ENCODE data around the gene ATP6AP2. TPM values are rescaled to one million over a fixed set of nuclear protein-coding genes. Genes with fewer than 3 reads are reported as not detected.

ATP6AP2 gene
- total RNA-seq, 4 donors from 2014 or later, result 92.6 to 141 (median 122) TPM

- no peak for TF ChIP-seq POLR2A (IDR thresholded peaks at IDR 0.05)
- TF ChIP-seq, protein P1, sequence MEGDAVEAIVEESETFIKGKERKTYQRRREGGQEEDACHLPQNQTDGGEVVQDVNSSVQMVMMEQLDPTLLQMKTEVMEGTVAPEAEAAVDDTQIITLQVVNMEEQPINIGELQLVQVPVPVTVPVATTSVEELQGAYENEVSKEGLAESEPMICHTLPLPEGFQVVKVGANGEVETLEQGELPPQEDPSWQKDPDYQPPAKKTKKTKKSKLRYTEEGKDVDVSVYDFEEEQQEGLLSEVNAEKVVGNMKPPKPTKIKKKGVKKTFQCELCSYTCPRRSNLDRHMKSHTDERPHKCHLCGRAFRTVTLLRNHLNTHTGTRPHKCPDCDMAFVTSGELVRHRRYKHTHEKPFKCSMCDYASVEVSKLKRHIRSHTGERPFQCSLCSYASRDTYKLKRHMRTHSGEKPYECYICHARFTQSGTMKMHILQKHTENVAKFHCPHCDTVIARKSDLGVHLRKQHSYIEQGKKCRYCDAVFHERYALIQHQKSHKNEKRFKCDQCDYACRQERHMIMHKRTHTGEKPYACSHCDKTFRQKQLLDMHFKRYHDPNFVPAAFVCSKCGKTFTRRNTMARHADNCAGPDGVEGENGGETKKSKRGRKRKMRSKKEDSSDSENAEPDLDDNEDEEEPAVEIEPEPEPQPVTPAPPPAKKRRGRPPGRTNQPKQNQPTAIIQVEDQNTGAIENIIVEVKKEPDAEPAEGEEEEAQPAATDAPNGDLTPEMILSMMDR (IDR thresholded peaks at IDR 0.05), result no peak
- no peak overlapping the region for H3K4me3 ChIP-seq (ENCODE audit: low read depth, poor library complexity, severe bottlenecking)
- 87 to 96% methylated on average over 28 to 32 of the region's 32 CpGs for WGBS, 2 donors
- intact Hi-C loops (cut with DNase I; ENCODE audit: low total_unique reads), result no loop called here
- DNase-seq (ENCODE audit: low spot score in 2 of 2), result no peak
Observed at GRCh38 chrX:40623665-40624064, 42.9 kb downstream of the ATP6AP2 start.

- no peak for TF ChIP-seq POLR2A (IDR thresholded peaks at IDR 0.05)
- TF ChIP-seq, protein P1 (IDR thresholded peaks at IDR 0.05), result no peak
- no peak for DNase-seq (ENCODE audit: low spot score in 2 of 2)
- intact Hi-C loops (cut with DNase I; ENCODE audit: low total_unique reads), result no loop called here
- 83 to 86% methylated on average over 4 of the region's 4 CpGs for WGBS, 2 donors
- H3K4me3 ChIP-seq (ENCODE audit: low read depth, poor library complexity, severe bottlenecking), result no peak overlapping the region
Observed at GRCh38 chrX:40625294-40625693, 44.5 kb downstream of the ATP6AP2 start.

- H3K4me3 ChIP-seq (ENCODE audit: low read depth, poor library complexity, severe bottlenecking), result no peak overlapping the region
- no peak for TF ChIP-seq POLR2A (IDR thresholded peaks at IDR 0.05)
- TF ChIP-seq, protein P1 (IDR thresholded peaks at IDR 0.05), result no peak
- no peak for DNase-seq (ENCODE audit: low spot score in 2 of 2)
- 88 to 94% methylated on average over 5 of the region's 5 CpGs for WGBS, 2 donors
- intact Hi-C loops (cut with DNase I; ENCODE audit: low total_unique reads), result no loop called here
Observed at GRCh38 chrX:40628506-40628905, 47.7 kb downstream of the ATP6AP2 start.

GRCh38 chrX:40632199-40632598, 51.4 kb downstream of the ATP6AP2 start:
- WGBS, 2 donors, result 84 to 89% methylated on average over 4 of the region's 4 CpGs
- intact Hi-C loops (cut with DNase I; ENCODE audit: low total_unique reads), result no loop called here
- H3K4me3 ChIP-seq (ENCODE audit: low read depth, poor library complexity, severe bottlenecking), result no peak overlapping the region
- no peak for TF ChIP-seq POLR2A (IDR thresholded peaks at IDR 0.05)
- TF ChIP-seq, protein P1 (IDR thresholded peaks at IDR 0.05), result no peak
- DNase-seq (ENCODE audit: low spot score in 2 of 2), result no peak

DNA sequence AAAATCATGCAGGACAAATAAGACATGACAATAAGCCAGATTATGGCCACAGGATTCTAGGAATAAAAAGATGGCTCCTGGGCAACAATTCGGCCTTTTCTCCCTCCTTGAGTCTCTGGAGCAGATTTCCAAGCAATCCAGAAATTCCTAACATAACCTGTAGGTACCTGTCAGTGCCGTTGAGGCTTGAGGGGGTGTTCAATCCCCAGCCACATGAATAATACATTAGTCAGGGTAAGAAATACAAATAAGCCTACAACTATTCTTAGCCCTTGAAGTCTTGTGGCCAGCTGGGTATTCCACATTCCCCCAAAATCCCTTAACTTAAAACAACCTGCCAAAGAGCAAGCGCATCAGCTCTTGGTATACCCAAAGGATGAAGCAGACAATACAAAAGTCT, 56.9 kb downstream of the ATP6AP2 start:
- intact Hi-C loops (cut with DNase I; ENCODE audit: low total_unique reads), result no loop called here
- 66 to 84% methylated on average over 3 of the region's 3 CpGs for WGBS, 2 donors
- DNase-seq (ENCODE audit: low spot score in 2 of 2), result no peak
- H3K4me3 ChIP-seq (ENCODE audit: low read depth, poor library complexity, severe bottlenecking), result no peak overlapping the region
- TF ChIP-seq, protein P1 (IDR thresholded peaks at IDR 0.05), result no peak
- TF ChIP-seq POLR2A (IDR thresholded peaks at IDR 0.05), result no peak

DNA sequence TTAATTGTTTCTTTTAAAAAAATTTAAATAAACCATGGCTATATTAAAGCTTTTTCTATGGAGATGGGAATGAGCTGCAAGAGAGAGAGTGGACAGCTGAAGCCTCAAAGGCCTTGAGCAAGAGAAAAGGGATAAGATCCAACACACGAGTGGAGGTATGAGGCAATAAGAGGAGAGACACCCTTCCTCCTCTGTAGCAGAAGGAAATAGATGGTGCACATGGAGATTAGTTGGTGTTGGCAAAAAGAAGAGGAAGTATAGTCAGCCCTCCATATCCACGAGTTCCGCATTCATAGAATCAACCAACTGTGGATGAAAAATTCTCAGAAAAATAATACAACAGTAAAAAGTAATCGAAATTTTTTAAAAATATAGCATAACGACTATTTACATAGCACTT, 63.4 kb downstream of the ATP6AP2 start:
- TF ChIP-seq, protein P1 (IDR thresholded peaks at IDR 0.05), result no peak
- TF ChIP-seq POLR2A (IDR thresholded peaks at IDR 0.05), result no peak
- WGBS, 2 donors, result 49 to 56% methylated on average over 5 of the region's 5 CpGs
- intact Hi-C loops (cut with DNase I; ENCODE audit: low total_unique reads), result no loop called here
- H3K4me3 ChIP-seq (ENCODE audit: low read depth, poor library complexity, severe bottlenecking), result no peak overlapping the region
- peak in 1 of 2 donors; percentile 34 for DNase-seq (ENCODE audit: low spot score in 2 of 2)

All from lower leg skin (tissue), 4 donors.